CD4-positive, alpha-beta T cell treated with Interleukin-12 subunit alpha and Interleukin-12 subunit beta, for 1 hour (primary cell): ENCODE results near the gene HPD.
"Not testable (repeated sequence)": the region's sequence is repeated elsewhere in the genome, so short reads cannot be mapped to it uniquely, and the experiment has no call there.

Experiments used
- DNase-seq: peaks from one replicate; pipeline ENCODE4 v3.0.0-alpha.2; 2020

The HPD gene

DNA sequence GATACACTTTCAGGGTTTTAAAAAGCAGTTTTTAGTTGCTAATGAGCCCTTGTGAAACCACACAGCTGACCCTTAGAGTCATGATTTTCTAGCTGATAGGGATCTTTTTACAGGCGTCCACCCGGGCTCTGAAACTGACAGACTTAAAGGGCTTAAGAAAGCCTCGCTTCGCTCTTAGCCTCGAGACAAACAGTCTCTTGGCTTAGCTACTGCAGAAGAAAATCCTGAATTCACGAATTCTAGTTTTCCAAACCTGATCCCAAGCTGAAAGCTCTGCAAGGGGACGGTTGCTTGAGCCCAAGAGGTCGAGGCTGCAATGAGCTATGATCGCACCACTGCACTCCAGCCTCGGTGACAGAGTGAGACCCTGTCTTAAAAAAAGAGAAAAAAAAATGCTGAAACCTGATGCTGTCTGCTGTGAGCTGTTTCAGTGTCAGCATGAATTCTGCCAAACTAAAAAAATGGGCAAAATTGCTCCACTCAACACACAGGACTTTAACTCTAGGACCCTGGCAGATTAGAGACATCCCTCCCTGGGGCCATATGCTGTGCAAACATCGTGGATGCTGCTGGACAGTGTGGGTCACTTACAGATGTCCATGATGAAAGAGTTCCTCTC, 3.1 kb upstream of the HPD start:
- DNase-seq, result no peak

DNA sequence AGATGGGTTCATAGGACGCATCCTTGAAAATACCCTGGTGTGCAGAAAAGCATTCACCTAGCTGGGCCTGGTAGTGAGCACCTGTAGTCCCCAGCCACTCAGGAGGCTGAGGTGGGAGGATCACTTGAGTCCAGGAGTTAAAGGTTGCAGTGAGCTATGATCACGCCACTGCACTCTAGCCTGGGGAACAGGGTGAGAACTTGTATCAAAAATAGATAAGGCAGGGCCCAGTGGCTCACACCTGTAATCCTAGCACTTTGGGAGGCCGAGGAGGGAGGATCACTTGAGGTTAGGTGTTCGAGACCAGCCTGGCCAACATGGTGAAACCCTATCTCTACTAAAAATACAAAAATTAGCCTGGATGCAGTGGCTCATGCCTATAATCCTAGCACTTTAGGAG, 2.0 kb upstream of the HPD start:
- not testable (repeated sequence) for DNase-seq

DNA sequence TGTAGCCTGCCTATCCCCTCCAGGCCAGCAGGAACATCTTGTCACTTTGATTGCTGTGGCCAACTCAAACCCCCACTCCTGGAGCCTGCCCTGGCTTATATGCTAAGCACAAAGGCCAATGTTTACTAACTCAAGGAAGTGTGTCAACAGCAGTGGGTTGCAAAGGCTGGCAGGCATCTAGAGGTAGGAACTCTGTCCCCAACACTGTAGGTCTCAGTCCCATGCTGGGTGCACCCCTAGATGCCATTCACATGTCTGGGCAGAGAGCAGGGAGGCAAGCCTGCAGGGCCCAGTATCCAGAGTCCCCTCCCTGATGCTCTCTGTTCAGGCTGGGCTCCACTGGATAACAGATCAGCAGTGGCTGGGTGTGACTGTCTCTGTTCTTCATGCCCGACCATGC, 1.6 kb upstream of the HPD start:
- no peak for DNase-seq

DNA sequence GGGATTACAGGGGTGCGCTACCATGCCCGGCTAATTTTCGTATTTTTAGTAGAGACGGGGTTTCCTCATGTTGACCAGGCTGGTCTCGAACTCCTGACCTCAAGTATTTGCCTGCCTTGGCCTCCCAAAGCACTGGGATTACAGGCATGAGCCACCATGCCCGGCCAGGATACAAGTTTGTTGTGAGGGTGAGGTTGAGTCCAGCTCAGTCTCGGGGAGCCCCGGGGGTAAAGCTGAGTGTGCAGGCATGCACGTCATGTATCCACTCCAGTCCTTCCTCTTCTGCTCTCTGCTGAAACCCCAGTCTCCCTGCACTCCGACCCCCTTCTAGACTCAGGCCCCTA, 369 bp downstream of the HPD start:
- no peak for DNase-seq

DNA sequence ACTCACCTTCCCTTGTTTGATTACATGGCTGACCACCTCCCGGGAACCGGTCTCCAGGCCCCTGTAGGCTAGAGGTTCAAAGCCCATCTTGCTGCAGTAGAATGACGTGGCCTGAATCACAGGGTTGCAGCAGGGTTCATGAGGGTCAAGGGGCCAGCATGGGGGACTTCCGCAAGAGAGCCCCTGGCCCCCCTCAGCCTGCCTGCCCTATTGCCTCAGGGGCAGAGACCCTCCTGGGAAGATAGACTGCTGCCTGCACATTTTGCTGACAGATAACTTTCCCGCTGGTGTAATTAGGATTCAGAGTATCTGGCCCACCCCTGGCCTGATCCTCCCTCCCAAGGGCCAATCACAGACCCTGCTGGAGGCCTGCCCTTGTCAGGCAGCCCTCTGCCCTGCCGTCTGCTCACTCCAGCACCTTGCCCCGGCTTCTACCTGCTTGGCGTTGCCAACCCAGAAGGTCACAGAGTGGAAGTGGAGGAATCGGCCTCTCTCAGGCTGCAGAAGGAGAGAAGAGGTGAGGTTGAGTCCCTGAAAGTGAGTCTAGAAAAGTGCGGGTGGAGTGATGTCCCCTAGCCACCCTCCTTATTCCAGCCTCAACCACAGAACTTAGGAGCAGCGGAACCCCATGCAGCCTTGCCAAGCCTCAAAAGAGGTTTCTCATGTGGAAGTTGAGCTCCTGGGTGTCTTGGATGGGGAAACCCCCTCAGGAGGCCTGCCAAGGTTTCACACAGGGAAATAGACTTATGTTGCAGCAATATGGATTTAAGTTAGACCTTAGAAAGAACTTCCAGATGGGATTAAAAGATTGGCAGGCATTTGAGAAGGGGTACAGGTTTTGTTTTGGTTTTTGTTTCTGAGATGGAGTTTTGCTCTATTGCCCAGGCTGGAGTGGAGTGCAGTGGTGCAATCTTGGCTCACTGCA, 1.1 kb downstream of the HPD start:
- no peak for DNase-seq

DNA sequence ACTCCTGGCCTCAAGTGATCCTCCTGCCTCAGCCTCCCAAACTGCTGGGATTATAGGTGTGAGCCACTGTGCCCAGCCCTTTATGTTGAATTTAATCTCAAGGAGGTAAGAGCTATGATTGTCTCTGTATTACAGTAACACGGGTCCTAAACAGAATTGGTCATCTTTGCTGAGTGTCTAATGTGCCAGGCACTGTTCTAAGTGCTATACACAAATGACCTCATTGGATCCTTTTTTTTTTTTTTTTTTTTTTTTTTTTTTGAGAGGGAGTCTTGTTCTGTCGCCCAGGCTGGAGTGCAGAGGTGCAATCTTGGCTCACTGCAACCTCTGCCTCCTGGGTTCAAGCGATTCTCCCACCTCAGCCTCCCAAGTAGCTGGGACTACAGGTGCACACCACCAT, 6.3 kb downstream of the HPD start:
- not testable (repeated sequence) for DNase-seq

DNA sequence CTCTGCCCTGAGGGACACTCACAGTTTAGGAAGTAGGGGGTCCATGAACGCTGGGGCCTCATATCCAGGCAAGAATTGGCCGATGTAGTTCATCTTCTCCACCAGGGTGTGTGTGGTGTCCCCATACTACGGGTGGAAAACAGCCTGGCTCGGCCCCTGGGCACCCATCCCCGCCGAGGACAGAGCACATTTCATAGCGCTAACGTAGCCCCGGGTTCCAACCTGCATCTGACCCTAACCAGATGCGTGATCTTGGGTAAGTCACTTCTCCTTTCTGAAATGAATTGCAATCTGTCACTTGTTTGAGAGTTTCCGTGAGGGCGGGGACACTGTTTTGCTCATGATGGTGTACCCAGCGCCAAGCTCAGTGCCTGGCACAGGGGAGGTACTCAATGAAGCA, 9.0 kb downstream of the HPD start:
- DNase-seq, result no peak

DNA sequence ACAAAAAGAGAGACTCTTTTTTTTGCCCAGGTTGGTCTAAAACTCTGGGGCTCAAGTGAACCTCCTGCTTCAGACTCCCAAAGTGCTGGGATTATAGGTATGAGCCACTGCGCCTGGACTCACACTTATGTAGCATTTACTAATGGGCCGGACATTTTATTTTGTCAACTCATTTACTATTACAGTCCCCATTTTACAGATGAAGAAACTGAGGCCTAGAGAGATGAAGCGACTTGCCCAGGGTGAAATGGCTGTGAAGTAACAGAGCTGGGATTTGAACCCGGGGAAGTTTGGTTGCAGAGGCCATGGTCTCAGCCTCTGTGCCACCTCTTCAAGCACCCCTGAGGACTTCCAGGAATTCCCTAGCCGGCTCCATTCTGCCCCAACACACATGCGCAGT, 9.4 kb downstream of the HPD start:
- no peak for DNase-seq

DNA sequence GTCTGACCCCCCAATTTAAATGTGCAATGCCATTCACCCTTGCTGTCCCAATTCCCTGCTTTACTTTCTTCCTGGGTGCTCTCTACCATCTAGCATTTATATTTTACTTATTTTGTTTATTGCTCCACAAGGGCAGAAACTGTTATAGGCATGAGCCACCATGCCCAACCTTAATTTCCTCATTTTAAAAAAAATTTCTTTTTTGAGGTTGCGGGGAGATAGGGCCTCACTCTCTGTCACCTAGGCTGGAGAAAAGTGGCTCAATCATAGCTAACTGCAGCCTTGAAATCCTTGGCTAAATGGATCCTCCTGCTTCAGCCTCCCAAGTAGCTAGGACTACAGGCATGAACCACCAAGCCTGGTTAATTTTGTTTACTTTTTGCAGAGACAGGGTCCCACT, 13.0 kb downstream of the HPD start:
- DNase-seq, result no peak

DNA sequence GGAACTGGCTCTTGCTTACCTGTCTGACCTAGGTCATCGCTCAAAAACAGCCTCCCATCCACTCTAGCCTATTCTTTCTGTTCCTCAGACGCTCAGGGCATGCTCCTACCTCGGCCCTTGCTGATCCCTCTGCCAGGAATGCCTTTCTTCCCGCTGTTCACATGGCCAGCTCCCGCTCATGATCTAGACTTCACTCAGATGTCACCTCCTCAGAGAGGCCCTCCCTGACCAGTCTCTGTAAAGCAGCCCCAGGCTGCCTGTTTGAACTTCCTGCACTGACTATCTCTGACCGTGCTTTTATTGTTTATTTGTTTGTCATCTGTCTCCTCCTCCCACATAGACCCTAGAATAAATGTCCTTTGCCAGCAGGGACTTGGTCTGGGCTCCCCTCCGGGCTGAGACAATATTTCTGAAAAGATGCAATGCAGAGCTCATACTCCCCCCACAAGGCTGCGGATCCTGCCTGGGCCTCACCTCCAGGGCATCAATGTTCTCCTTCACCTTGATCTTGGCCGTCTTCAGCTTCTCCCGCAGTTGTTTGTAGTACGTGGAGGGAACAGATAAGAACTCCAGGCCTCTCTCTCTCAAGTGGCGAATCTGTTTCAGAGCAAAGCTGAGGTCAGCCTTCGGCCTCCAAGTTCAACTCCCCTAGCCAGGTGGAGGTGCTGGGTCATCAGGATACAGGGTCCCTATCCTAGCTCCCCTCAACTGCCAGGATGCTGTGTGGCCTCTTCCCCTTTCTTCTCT, 15.2 kb downstream of the HPD start:
- no peak for DNase-seq

DNA sequence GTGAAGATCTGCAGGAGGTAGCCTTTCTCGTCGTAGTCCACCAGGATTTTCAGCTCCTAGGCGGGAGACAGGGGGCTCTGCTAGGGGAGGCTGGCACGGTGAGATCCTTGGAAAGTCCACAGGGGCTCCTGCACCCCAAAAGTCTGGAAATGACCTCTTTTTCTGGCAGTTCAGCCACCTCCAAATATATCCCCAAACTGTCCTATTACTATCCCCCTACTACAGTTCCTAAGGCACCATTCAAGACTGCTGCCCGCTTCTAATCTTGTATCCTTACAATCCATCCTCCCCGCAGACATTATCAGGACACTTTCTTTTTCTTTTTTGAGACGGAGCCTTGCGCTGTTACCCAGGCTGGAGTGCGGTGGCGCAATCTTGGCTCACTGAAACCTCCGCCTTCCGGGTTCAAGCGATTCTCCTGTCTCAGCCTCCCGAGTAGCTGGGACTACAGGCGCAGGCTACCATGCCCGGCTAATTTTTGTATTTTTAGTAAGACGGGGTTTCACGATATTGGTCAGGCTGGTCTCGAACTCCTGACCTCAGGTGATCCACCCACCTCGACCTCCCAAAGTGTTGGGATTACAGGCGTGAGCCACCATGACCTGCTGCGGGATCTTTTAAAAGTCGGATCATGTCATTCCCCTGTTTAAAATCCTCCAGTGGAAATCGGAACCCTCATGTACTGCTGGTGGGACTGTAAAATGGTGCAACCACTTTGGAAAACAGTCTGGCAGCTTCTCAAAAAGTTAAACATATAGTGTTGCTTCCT, 18.5 kb downstream of the HPD start:
- no peak for DNase-seq

DNA sequence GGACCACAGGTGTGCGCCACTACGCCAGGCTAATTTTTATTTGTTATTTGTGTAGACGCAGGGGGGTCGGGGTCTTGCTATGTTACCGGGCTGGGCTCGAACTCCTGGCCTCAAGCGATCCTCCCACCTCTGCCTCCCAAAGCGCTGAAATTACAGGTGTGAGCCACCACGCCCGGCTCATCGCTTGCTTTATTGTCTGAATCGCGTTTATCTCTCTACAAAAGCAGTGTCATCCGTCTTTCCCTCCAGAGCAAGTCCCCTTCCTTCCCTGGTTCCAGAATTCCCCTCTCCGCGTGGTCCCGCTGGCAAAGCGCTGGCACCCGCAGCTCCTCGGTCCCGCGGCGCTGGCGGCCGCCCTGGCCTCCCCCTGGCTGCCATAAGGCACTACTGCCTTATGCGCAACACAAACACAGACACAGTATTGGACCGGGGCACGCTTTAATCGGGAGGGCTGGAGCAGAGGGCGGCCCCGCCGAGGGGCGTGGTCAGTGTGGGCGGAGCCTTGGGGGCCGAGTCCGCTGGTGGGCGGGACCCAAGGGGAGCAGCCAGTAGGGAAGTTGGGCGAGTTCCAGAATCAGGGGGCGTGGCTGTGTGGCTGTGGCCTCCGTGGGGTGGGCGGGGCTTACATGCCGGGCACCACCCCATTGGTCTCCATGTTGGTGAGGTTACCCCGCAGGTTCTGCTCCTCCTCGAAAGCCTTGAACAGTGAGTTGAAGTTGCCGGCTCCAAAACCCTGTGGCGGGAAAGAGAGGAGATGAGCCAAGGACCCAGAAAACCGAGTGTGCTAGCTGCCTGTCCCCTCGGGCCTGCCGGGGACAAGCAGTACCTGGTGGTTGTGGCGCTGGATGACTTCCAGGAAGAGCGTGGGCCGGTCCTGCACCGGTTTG, 19.3 kb downstream of the HPD start:
- peak; percentile 99 for DNase-seq

DNA sequence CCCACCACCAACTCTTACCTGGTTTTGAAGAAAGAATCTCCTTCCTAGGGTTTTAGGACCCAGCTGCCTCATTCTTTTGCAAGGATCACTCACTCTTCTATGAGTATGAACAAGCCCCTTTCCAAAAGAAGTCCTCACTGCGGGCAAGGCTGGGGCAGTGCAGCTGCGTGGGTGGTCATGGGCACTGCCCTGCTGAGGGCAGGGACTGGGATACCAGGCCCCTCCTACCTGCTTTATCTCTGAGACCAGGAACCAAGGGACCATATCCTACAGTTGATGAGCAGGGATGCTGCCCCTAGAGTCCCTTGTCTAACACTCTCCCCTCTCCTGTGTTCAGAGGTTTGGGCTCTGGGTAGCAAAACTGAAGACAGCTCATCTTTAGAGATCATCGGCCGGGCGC, 20.5 kb downstream of the HPD start:
- DNase-seq, result no peak

DNA sequence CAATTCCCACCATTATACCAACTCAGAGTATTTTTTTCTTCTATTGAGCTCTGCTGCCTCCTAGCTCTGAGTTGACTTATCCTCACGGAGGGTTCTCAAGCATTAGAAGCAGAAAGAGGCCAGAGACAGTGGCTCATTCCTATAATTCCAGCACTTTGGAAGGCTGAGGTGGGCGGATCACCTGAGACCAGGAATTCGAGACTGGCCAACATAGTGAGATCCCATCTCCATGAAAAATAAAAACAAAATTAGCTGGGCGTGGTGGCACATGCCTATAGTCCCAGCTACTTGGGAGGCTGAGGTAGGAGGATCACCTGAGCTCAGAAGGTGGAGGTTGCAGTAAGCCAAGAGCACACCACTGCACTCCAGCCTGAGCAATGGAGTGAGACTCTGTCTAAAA, 21.0 kb downstream of the HPD start:
- DNase-seq, result no peak

DNA sequence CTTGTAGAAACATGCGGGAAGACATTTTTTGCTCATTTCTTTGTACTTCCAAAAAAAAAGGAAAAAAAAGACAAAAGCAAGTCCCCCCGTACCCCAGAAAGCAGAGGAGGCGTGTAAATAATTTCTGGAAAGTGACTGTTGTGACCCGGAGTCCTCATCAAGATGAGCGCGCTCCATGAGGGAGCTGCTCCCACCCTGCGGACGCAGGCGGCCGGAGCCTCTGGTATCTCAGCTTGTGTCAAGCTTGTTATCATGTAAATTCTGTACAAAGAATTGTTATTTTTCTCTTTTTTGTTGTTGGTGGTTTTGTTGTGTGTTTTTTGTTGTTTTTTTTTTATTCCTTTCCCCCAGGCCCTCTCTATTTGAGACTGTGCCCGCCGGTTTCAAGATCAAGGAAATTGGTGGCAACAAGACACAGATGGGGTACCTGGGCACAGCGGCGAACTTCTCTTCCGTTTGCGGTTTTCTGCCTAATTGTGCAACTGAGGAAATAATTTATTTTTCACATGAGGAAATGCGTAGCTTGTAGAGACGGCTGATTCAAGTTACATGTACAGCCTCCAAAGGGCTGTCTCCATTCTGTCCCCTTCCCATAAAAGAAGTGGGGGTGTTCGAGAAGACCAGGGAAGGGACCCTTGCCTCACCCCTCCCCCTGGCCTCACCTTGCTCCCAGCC, 27.0 kb downstream of the HPD start:
- no peak for DNase-seq

DNA sequence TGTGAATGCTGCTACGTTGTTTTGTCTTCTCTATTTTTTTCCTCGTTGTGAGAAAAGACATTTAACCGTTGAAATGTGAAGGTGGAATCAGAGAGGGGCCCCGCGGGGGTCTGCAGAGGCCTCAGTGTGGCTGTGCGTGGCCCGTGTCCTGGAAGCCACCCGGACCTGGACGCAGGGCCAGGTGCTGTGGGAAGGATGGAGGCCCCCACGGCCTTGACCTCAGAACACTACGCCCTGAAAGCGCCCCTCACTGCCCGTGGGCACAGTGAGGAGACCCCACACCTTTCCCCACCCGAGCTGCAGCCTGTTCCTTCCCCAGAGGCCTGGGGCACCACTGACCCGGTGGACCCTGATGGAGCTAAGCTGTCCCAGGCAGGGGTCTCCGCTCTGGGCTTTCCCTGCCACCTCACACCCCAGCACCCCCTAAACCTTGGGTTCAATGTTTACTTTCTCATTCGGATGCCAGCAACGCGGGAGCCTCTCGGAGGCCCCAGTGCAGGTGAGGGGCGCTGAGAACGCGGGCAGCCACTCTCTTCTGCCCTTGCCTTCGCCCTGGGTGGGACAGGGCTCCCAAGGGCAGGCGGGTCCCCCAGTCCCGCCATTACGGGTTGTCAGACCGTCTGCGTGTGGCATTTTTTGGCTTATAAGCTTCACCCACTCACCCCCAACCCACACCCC, 27.9 kb downstream of the HPD start:
- DNase-seq, result no peak

DNA sequence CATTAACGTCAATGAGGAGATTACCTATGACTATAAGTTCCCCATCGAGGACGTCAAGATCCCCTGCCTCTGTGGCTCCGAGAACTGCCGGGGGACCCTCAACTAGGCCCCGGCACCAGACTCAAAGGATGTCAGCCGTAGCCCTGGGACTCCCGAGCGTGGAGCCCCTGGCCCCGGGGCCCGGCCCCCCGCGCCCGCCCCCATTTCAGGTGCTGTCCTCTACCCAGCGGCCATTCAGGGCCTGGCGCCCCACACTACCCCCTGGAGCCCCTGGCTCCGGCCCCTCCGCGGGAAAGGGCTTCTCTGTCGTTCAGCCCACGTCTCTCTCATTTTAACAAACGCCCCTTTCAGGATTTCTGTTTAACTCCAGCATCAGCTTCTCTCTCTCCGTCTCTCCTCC, 28.5 kb downstream of the HPD start:
- no peak for DNase-seq

DNA sequence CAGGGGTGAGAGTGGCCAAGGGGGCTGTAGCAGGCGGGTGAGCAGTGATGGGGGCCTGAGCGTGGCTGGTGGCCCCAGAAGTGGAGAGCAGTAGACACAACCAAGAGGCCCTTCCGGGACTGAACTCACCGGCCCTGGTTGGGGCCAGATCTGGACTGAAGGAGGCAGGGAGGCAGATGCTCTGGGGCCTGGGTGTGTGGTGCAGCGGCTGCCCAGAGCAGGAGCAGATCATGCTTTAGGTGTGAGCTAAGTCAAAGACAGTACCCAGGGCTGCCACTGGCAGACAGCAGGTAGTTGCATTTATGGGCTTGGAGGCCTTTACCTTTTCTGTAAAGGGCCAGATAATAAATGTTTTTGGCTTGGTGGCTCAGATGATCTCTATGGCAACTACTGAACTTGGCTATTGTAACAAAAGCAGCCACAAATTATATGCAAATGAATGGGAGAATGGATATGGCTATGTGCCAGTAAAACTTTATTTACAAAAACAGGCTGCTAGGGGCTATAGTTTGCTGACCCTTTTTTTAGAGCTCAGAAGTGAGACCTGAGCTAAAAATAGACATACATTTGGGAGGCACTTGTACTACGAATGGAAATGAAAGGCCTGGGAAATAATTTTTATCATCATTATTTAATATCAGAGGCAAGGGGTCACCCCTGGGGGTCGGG, 29.3 kb downstream of the HPD start:
- DNase-seq, result no peak

DNA sequence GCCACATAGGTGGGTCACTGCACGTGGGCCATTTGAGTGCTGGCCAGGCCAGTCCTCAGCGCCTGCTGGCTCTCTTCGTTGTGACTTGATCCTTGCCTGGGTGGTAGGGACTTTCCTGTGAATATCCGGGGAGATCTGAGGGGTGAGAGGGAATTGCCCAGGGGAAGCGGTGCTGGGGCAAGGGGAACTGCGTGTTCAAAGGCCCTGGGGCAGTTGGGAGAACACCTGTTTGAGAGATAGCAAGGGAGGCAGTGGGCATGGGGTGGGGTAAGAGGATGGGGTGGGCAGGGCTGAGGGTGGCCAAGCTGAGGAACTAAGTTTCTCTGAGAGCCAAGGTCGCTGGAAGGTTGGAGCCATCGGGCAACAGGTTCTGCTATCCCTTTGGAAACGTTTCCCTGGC, 29.8 kb downstream of the HPD start:
- DNase-seq, result no peak

DNA sequence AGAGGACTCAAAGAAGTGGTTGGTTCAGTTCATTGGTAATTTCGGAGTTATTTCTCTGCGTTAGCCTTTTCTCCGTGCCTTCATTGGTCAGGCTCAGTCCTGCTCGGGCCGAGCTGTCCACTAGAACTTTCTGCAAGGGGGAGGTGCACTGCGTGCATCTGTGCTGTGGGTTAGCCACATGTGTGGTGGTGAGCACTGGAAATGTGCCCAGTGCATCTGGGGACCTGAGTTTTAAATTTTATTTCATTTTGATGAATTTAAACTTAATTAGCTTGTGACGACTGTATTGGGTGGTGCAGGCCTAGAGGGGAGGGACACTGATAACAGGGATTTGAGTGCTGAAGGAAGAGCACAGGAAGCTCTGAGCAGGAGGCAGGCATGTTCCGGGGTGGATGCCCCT, 30.4 kb downstream of the HPD start:
- DNase-seq, result no peak
